Colonic mucosa (tissue), 4 donors: ENCODE results near the gene HOXB7. TPM values are rescaled to one million over a fixed set of nuclear protein-coding genes. Genes with fewer than 3 reads are reported as not detected.

Experiments used
- DNase-seq: peaks from one replicate; pipeline ENCODE4 v3.0.0-alpha.2; 2020
- H3K27ac ChIP-seq: fragments of 200-600 bp; one replicate; pipeline ENCODE4 v1.8.0; 2021
- H3K27me3 ChIP-seq: fragments of 200-600 bp; one replicate; pipeline ENCODE4 v1.8.0; 2021
- H3K36me3 ChIP-seq: fragments of 200-600 bp; one replicate; pipeline ENCODE4 v1.8.0; 2021
- H3K4me1 ChIP-seq: fragments of 200-600 bp; one replicate; pipeline ENCODE4 v1.8.0; 2021; ENCODE audit warnings: mild to moderate bottlenecking
- H3K4me3 ChIP-seq: fragments of 200-600 bp; one replicate; pipeline ENCODE4 v1.8.0; 2021
- H3K9ac ChIP-seq, 2 donors: one replicate each; pipeline ENCODE4 v1.7.0; 2013; ENCODE audit warnings: control low read depth in 2 of 2, low read depth in 2 of 2, low read length in 2 of 2
- H3K9me3 ChIP-seq: fragments of 200-600 bp; one replicate; pipeline ENCODE4 v1.8.0; 2021
- intact Hi-C: fragments of 100-400 bp; cut with DNase I; formaldehyde crosslinking; loops from one replicate; pipeline ENCODE4 v1.14.1; 2022
- total RNA-seq, 2 donors: library from RNA; stranded (reverse); fragmentation: NEBNext Ultra II Directional in 1 of 2; extraction: Animal tissue kit (Norgen Biotek cat#: 25700) in 1 of 2; gene quantifications; one replicate each; pipeline ENCODE4 v1.2.1, GENCODE V29; 2021
- TF ChIP-seq, protein P1 (sequence below): fragments of 200-600 bp; IDR thresholded peaks from one replicate; pipeline ENCODE4 v1.8.0; 2022; ENCODE audit warnings: antibody characterized with exemption, mild to moderate bottlenecking
- donor health status: healthy.
- donor health status: DM: no; HTN: no; CAD: no.
- donor health status: DM: no; HTN: no; CAD: no.

Gene HOXB7
- total RNA-seq, 2 donors from 2014 or later = 25.9 to 31.4 TPM

DNA sequence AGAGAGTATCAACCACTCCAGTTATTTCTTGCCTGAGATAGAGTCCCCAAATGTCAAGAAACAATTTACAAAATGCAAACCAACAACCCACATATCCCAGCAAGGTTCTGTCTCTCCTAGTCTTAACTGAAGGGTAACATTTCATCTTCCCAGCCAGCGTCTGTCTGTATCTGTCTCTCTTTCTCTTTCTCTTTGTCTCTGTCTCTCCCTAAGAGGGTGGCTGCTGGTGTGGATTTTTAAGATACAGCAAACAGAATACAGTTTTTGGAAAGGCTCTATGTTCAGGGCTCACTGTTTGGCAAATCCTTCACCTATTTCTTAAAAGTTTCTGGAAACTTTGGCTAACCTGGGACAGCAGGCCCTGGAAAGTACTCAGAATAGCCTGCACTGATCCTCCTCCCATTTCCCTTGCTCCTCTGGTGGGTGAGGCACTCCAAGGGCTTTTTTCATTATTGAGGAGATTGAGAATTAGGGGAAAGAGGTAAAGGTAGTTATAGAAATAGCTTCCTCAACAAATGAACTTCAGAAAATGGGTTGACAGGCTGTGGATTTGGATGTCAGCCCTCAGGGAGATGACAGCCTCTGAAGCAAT lies 38.9 kb downstream of the HOXB7 start:
- H3K9me3 ChIP-seq = no peaks in the 10 kb centered on the region

DNA sequence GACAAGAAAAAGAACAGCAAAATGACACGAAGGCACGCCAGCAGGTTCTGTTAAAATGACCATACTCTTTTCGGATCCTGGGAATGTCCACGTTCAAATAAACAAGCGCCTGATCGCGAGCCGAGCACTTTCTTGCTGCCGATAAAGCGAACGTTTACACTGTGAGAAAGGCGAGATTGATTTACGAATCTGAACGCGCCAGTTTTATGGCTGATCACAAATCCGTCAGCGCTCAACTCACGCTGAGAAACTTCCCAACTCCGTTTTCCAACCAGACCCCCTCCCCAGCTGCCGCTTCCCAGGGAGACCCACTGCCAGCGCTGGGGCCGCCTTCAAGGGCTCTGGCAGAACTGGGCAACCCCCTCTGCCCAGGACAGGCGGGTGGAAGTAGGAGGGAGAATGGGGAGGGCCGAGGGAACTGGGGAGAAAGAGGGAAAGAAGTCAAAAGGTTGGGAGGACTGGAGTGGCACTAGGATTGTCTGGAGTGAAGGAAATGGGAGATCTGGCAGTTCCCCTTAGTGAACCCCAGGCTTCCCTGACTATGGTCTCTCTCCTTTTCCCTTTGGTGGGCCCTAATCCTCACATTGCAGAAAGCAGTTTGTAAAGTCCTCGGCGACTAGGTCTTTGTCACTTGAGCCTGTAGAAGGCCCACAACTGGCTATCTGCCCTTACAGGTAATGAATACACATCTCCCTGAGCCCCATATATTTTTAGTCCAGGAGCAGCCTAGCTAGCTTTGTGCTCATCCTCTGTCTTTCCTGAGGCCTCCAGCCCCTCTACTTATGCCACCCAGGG lies 39.6 kb downstream of the HOXB7 start:
- DNase-seq = no peak
- TF ChIP-seq, protein P1, sequence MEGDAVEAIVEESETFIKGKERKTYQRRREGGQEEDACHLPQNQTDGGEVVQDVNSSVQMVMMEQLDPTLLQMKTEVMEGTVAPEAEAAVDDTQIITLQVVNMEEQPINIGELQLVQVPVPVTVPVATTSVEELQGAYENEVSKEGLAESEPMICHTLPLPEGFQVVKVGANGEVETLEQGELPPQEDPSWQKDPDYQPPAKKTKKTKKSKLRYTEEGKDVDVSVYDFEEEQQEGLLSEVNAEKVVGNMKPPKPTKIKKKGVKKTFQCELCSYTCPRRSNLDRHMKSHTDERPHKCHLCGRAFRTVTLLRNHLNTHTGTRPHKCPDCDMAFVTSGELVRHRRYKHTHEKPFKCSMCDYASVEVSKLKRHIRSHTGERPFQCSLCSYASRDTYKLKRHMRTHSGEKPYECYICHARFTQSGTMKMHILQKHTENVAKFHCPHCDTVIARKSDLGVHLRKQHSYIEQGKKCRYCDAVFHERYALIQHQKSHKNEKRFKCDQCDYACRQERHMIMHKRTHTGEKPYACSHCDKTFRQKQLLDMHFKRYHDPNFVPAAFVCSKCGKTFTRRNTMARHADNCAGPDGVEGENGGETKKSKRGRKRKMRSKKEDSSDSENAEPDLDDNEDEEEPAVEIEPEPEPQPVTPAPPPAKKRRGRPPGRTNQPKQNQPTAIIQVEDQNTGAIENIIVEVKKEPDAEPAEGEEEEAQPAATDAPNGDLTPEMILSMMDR = no peak
- Histone ChIP-seq H3K27ac (peak overlapping the region; percentile 70), H3K27me3 (no peaks in the 10 kb centered on the region), H3K4me1 (peaks cover 30% of the 10 kb centered on the region), H3K9me3 (no peaks in the 10 kb centered on the region), H3K9ac (peak overlapping the region; percentile 55 to 69), H3K36me3 (no peaks in the 10 kb centered on the region), H3K4me3 (no peak overlapping the region)
- intact Hi-C loops = no loop called here

More for the DNA sequence above, 38.9 kb downstream of the HOXB7 start:
- TF ChIP-seq, protein P1 = no peak
- intact Hi-C loops = no loop called here
- Histone ChIP-seq H3K4me1 (peaks cover 25% of the 10 kb centered on the region), H3K27me3 (no peaks in the 10 kb centered on the region), H3K36me3 (no peaks in the 10 kb centered on the region), H3K4me3 (no peak overlapping the region), H3K9ac (peak overlapping the region; percentile 55 to 68), H3K27ac (peak overlapping the region; percentile 70)
- no peak for DNase-seq

DNA sequence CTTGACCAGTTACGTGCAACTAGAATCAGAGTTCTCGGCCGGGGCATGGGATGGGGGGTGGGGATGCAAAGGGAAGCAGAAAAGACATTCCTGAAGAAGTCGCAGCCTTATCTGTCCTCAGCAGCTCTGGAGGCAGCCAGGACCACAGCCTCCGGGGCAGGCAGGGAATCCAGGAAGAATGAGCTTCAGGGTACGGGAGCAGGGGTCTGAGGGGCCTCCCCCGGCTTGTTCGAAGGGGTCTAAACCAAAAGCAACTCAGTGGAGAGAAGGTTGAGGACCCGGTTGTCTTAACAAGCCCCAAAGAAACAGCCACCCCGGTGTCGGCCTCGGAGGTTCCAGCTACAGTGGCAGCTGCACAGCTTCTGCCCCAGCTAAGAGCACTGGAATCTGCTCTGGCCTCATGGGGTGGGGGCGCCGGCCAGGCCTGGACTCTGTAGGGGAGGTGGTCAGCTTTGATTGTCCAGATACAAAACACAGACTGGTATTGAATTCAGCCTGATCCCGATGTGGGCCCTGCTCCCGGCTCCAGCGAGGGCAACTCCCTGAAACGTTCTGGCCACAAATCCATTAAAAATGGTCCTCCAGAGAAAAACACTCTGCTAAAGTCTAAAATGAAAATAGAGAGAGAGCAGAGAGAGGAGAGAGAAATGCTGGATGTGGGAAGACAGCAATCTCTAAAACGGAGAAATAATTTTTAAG lies 40.3 kb downstream of the HOXB7 start:
- Histone ChIP-seq H3K4me3 (no peak overlapping the region), H3K9ac (peak overlapping the region; percentile 49 to 61), H3K36me3 (no peaks in the 10 kb centered on the region), H3K9me3 (no peaks in the 10 kb centered on the region), H3K4me1 (peaks cover 22% of the 10 kb centered on the region), H3K27ac (peak overlapping the region; percentile 70), H3K27me3 (no peaks in the 10 kb centered on the region)
- intact Hi-C loops = no loop called here
- TF ChIP-seq, protein P1 = no peak
- DNase-seq = no peak

DNA sequence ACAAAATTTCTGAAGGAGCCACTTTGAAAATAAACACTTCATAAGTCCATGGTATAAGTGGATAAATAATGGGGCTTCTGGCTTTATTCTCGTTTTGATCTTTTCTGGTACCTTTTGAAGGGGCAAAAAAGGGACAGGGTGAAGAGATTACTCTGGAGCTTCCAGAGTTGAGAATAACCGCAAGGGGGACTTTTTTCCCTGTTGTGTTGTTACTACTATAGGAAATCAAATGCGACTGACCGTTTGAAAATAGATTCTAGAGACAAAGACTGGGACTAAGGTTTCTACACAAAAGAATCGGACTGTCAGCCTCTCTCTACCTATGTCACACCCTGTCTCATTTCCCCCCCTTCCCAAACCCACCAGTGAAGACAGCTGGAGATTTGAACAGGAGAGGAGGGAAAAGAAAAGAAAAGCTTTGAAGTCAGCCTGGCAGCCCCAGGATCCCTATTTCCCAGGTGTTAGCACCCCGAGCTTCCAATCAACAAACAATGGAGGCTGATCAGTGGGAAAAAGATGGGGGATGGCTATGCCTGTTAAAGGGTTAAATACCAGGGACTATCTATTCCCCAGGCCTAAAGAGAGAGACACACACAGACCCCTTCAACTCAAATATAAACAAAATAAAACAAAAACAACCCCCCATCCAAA lies 41.0 kb downstream of the HOXB7 start:
- peak overlapping the region; percentile 70 for H3K27ac ChIP-seq
- no peak overlapping the region for H3K4me3 ChIP-seq
- H3K9me3 ChIP-seq = no peaks in the 10 kb centered on the region
- intact Hi-C loops = no loop called here
- H3K4me1 ChIP-seq = peaks cover 21% of the 10 kb centered on the region
- H3K36me3 ChIP-seq = no peaks in the 10 kb centered on the region
- H3K27me3 ChIP-seq = no peaks in the 10 kb centered on the region
- H3K9ac ChIP-seq = peak overlapping the region in 1 of 2 donors; percentile 28
- DNase-seq = no peak
- TF ChIP-seq, protein P1 = no peak

DNA sequence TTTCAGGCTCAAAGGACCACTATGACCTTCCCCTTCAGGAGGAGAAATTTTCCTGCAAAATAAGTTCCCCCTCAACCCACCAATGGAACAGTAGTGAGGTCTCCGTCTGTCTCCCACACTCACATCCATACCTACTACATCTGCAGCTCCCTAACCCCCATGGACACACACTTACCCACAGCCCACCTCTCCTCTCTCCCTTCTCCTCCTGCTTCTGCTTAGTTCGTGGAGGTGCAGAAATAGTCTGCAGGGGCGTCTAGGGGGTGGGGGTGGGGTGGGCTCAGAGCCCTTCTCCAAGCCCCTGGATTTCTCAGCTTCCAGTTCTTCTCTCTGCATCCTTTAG lies 41.6 kb downstream of the HOXB7 start:
- no peak for DNase-seq
- Histone ChIP-seq H3K4me3 (no peak overlapping the region), H3K9me3 (no peaks in the 10 kb centered on the region), H3K27ac (peak overlapping the region; percentile 34), H3K36me3 (no peaks in the 10 kb centered on the region), H3K4me1 (peaks cover 21% of the 10 kb centered on the region), H3K27me3 (no peaks in the 10 kb centered on the region), H3K9ac (no peak overlapping the region)
- intact Hi-C loops = no loop called here
- TF ChIP-seq, protein P1 = no peak
